Vagina (tissue), 2 donors: Measurements from ENCODE around the gene ARL6IP6.

Source experiments
- CTCF ChIP-seq, 3 experiments: fragments of 450-650 bp in 2 of 3; fragments of 200-600 bp in 1 of 3; sonication (generic) in 1 of 3; IDR thresholded peaks; one replicate each; pipeline ENCODE4 v1.5.1; 2017 to 2019; ENCODE audit warnings: antibody characterized with exemption in 3 of 3, mild to moderate bottlenecking in 2 of 3, moderate library complexity in 2 of 3
- POLR2AphosphoS5 ChIP-seq, 2 donors: sonication (generic); formaldehyde crosslinking; IDR thresholded peaks; one replicate each; pipeline ENCODE4 v1.9.0; 2017; ENCODE audit warnings: antibody characterized with exemption in 2 of 2, mild to moderate bottlenecking in 2 of 2, low read depth in 1 of 2; ENCODE audit not compliant: insufficient read depth in 1 of 2

GRCh38 chr2:152730591-152731333, 12.3 kb downstream of the ARL6IP6 start:
- TF ChIP-seq CTCF (IDR thresholded peaks at IDR 0.05) (no peak), POLR2AphosphoS5 (IDR thresholded peaks at IDR 0.05; ENCODE audit: insufficient read depth in 1 of 2, low read depth in 1 of 2) (no peak)
